ENCODE data around the gene MPZL3.
"Not testable (repeated sequence)": the region's sequence is repeated elsewhere in the genome, so short reads cannot be mapped to it uniquely, and the experiment has no call there.

The MPZL3 gene

DNA sequence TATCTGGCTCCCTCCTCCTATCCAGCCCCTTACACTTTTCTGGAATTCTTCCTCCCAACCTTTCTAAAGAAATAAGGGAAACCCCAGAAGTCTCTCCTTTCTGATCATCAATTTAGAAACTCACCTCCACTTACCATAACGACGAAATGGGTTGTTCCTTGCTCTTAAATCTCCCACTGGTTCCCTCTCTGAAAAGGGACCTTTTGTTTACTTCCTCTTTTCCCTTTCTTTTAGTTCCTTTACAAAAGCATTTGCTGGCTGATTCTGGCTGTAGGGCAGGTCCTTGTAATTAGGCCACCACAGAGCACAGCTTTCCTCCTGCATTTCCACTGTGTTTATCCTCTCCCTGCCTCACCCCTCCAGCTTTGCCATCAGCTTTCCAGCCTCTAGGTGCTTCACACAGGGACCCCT is 39.4 kb downstream of the MPZL3 start:
- DNase-seq (ENCODE audit: low read depth, low spot score) = no peak

DNA sequence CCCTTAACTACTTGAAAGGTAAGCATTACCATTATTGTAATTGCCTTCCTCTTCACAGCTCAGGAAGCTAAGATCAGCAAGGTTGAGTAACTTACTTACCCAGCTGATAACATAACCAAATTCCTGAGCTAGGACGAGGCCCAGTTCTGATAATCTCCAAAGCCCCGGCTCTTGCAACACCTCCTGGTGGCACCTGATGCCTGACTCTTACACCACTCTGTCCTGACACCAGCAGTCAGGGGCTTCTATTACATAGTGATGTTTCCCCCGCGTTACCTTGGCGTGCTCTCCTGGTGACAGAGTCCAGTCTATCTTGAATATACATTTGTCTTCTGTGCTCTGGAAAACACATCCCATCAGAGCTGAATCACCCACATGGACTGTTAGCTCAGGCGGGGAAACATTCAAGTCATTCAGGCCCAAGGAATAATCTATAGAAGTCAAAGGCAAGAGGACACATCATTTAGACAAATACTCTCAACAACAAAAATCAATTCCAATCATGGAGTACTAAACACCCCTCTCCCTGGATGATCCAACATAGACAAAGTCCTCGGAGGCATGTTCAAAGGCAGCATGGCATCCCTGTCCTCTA is 39.9 kb downstream of the MPZL3 start:
- no peak for DNase-seq (ENCODE audit: low read depth, low spot score)

DNA sequence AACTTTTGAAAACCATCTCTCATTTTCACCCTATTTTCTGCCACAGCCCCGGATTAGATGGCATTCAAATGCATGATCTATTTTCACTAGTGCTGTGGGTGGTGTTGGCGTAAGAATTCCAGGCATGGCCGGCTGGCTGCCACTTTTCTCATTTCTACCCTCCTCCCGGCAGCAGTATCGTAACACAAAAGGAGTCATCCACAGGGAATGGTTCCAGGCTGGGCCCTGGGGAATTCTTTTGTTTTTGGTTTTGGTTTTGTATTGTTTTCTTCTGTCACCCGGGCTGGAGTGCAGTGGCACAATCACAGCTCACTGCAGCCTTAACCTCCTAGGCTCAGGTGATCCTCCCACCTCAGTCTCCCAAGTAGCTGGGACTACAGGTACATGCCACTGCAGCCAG is 41.2 kb downstream of the MPZL3 start:
- DNase-seq (ENCODE audit: low read depth, low spot score) = no peak

DNA sequence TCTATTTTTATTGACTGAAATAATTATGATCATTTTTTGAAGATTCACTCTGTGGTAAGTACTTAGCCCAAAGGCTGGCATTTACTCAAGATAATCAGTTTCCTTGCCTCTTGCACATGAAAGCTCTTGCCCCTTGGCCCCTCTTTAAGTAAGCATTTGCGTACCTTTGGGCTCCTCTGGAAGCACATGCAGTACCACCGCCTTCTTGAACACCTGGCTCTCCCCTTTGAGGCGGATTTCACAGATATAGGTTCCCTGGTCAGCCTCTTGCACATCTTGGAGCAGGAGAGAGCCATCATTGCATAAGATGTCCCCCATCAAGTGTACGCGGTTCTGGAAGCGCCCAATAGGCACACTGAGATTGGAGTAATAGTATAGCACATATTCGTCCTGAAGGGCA is 41.8 kb downstream of the MPZL3 start:
- DNase-seq (ENCODE audit: low read depth, low spot score) = no peak

DNA sequence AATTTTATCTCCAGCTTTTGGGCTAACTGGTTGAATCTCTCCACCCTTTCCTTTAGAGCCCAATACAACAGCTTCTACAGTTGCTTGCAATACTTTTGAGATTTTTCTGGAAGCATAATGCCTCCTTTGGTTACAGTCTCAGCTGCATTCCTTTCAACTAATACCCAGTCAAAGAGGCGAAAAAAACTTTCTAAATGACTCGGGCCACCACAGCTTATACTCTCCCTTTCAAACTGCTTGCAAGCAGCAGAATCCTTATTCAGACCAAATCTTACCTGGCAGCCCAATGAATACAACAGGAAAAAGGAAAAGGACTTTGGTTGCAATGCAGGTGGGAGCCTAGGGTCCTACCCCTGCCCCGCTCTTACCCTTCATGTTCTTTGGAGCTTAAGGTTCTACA is 43.1 kb downstream of the MPZL3 start:
- no peak for DNase-seq (ENCODE audit: low read depth, low spot score)

- no peak for DNase-seq (ENCODE audit: low read depth, low spot score)
These were observed 45.1 kb downstream of the MPZL3 start for GRCh38 chr11:118207079-118207478.

DNA sequence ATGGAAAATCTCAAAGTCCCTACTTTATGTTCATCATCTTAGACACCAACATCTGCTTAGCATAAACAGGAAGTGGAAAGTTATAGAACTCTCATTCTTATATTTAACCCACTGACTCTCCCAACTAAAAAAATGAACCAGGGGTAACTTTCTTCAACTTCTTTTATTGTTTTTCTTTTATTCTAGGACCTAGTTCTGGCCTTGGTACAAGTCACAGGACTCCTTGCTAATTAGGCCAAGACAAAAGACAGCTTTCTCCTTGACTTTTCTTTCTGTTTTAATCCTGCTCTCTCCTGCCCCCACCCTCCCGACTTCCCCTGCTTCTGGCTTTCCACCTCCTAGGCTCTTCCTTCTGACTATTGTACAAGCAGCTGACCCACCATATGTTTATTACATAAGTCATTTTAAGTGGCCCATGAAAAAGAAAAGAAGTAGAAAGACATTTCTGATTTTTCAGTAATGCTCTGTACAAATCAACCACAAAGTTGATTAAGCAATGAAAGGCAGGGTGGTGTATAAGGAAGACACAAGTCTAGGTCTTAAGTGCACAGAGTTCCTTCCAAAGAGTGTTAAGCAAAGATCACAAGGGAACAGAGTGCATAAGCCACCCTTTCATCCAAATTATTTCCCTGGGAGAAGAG is 45.7 kb downstream of the MPZL3 start:
- no peak for DNase-seq (ENCODE audit: low read depth, low spot score)

GRCh38 chr11:118205606-118206378 is 46.4 kb downstream of the MPZL3 start:
- DNase-seq (ENCODE audit: low read depth, low spot score) = no peak

GRCh38 chr11:118202599-118203422 is 49.4 kb downstream of the MPZL3 start:
- no peak for DNase-seq (ENCODE audit: low read depth, low spot score)

DNA sequence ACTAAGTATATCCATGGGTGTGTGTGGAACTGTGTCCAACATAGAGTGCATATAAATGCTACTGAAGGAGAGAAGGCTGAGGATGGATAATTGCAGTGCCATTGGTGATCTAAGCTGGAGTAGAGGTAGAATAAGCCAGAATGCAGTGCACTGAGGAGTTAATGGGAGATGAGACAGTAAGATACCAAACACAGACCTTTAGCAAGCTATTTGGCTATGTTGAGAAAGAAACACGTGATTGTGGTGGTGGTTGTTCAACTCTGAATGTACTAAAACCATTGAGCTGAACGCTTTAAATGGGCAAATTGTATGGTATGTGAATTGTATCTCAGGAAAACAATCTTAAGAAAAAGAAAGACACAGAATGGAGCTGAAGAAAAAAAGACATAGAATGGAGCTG is 50.2 kb downstream of the MPZL3 start:
- no peak for DNase-seq (ENCODE audit: low read depth, low spot score)

DNA sequence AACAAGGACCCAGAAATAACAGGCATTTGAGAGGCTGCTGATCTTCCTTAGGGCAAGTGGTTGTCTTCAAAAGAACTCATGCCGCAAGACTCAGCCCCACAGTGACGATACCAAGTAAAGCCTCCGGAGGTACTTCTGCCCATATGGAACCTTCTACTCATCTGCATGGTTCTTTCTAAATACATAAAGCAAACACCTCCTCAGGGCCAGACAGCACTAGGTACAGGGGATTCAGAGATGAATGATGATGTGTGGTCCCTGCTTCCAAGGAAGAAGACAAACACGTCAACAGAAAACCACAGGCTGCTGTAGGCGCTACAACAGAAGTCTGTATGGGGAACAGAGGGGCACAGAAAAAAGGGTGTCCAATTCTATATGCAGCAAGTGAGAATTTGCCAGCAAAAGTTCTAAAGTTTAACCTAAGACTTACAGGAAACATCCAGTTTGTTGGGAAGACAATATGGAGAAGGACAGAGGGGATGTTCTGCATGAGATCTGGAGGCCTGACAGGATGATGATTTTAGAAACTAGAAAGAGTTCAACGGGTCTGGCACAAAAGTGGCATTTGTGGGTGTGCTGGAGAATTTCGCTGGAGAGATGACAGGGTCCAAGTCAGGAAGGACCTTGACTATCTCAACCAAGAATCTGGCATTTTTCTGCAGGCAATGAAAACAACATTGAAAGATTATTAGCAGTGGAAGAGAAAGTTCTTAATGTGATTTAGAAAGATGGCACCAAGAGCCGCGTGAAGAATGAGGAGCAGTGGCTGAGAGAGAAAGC is 51.1 kb downstream of the MPZL3 start:
- no peak for DNase-seq (ENCODE audit: low read depth, low spot score)

GRCh38 chr11:118200497-118200896 is 51.7 kb downstream of the MPZL3 start:
- no peak for DNase-seq (ENCODE audit: low read depth, low spot score)

GRCh38 chr11:118199135-118199534 is 53.0 kb downstream of the MPZL3 start:
- no peak for DNase-seq (ENCODE audit: low read depth, low spot score)

GRCh38 chr11:118198370-118198769 is 53.8 kb downstream of the MPZL3 start:
- peak; percentile 64 for DNase-seq (ENCODE audit: low read depth, low spot score)

GRCh38 chr11:118194835-118195627 is 57.1 kb downstream of the MPZL3 start:
- DNase-seq (ENCODE audit: low read depth, low spot score) = no peak

- no peak for DNase-seq (ENCODE audit: low read depth, low spot score)
These were observed 58.1 kb downstream of the MPZL3 start for GRCh38 chr11:118193910-118194566.

GRCh38 chr11:118192817-118193216 is 59.3 kb downstream of the MPZL3 start:
- DNase-seq (ENCODE audit: low read depth, low spot score) = not testable (repeated sequence)

- not testable (repeated sequence) for DNase-seq (ENCODE audit: low read depth, low spot score)
These were observed 61.1 kb downstream of the MPZL3 start for GRCh38 chr11:118190942-118191506.

- DNase-seq (ENCODE audit: low read depth, low spot score) = no peak
These were observed 65.6 kb downstream of the MPZL3 start for GRCh38 chr11:118186346-118187107.

Data from activated naive CD8-positive, alpha-beta T cell treated with anti-CD3 and anti-CD28 coated beads, Interleukin-2, amount 50 U/mL, for 16 hours (primary cell).